Measurements from ENCODE around the gene PLAAT3. TPM values are rescaled to one million over a fixed set of nuclear protein-coding genes. Genes with fewer than 3 reads are reported as not detected.
A peak's percentile ranks its signal among the peaks of the same experiment; 100 is the strongest.

PLAAT3 gene
- total and polyA plus RNA-seq, 2 of the 8 experiments (the other 6 are each of a cell fraction or from before 2014, with no cell fraction given): 109 to 190 TPM

GRCh38 chr11:63532117-63532516 is 82.1 kb downstream of the PLAAT3 start:
- Histone ChIP-seq H3K4me1 (replicated peaks in 1 of 4; ENCODE audit: control insufficient read depth in 3 of 4, insufficient read depth in 4 of 4, low read length in 3 of 4) (peaks cover 16 to 34% (median 31%) of the 10 kb centered on the region in 4 experiments; a peak in 6 of 7 replicates), H2BK12ac (ENCODE audit: low read depth, low read length) (no peak overlapping the region; the same call in 1 of the 2 replicates), H3K27ac (ENCODE audit: low read depth, low read length) (peak overlapping the region; percentile 63; the same call in 1 of the 2 replicates), H3K79me1 (ENCODE audit: low read depth, low read length) (no peaks in the 10 kb centered on the region), H3K27me3 (replicated peaks in 1 of 4; ENCODE audit: control insufficient read depth in 3 of 4, extremely low read depth in 1 of 4, insufficient read depth in 3 of 4, low read length in 3 of 4) (no peaks in the 10 kb centered on the region), H2BK15ac (ENCODE audit: low read length) (no peak overlapping the region), H3K9me3 (ENCODE audit: insufficient read depth in 2 of 2, low read depth in 1 of 2, low read length in 1 of 2) (no peaks in the 10 kb centered on the region; a peak in 1 of 4 replicates), H2BK120ac (replicated peaks; ENCODE audit: low read depth, low read length) (peak overlapping the region; percentile 70), H2BK5ac (ENCODE audit: low read depth, low read length) (peak overlapping the region; percentile 97; the same call in 1 of the 2 replicates), H2AK5ac (ENCODE audit: low read depth, low read length) (no peak overlapping the region), H3K4me3 (ENCODE audit: extremely low read depth in 1 of 4, insufficient read depth in 2 of 4, low read depth in 3 of 4, low read length in 4 of 4) (peak overlapping the region in 1 of 4 experiments; percentile 33; a peak in 1 of 8 replicates), H3K4me2 (ENCODE audit: insufficient read depth in 1 of 2, low read depth in 2 of 2, low read length in 2 of 2) (peak overlapping the region; percentile 37 to 54), H3K9ac (replicated peaks in 1 of 4; ENCODE audit: extremely low read depth in 1 of 4, low read depth in 3 of 4, low read length in 3 of 4) (no peak overlapping the region), H3K23ac (ENCODE audit: insufficient read length) (no peak overlapping the region), H4K5ac (ENCODE audit: insufficient read length, low read depth, low read length) (peak overlapping the region; percentile 74), H4K91ac (replicated peaks; ENCODE audit: insufficient read length, low read length) (peak overlapping the region; percentile 29), H3K79me2 (ENCODE audit: control insufficient read depth in 1 of 2, insufficient read depth in 2 of 2, low read length in 2 of 2) (no peaks in the 10 kb centered on the region), H4K20me1 (replicated peaks in 1 of 2; ENCODE audit: control insufficient read depth in 1 of 2, insufficient read depth in 2 of 2, low read length in 2 of 2) (no peaks in the 10 kb centered on the region), H3K14ac (ENCODE audit: insufficient read length) (no peak overlapping the region), H4K8ac (ENCODE audit: extremely low read depth, insufficient read depth, low read length) (no peak overlapping the region), H2AFZ (ENCODE audit: low read length) (no peak overlapping the region), H3K36me3 (ENCODE audit: control insufficient read depth in 2 of 4, insufficient read depth in 4 of 4, low read length in 3 of 4) (no peaks in the 10 kb centered on the region), H3K18ac (ENCODE audit: extremely low read depth, low read length) (no peak overlapping the region), H2BK20ac (ENCODE audit: low read length) (no peak overlapping the region), H3K23me2 (ENCODE audit: low read depth, low read length) (no peaks in the 10 kb centered on the region; the same call in 1 of the 2 replicates), H3K56ac (replicated peaks; ENCODE audit: insufficient read length, low read depth, low read length) (no peak overlapping the region), H3K4ac (replicated peaks; ENCODE audit: insufficient read length, low read depth, low read length) (no peak overlapping the region)
- ChIA-PET POLR2A (ENCODE audit: partially characterized antibody) (interaction anchor here (0.6 to 1.9 kb wide), 4 partner anchors 22 to 147 kb away, joined by 3 to 5 read pairs (median 4); no protein-coding TSS in a partner anchor), CTCF (ENCODE audit: partially characterized antibody) (interaction anchor here (1.0 to 2.1 kb wide), 5 partner anchors 11 to 53 kb away, joined by 3 to 6 read pairs (median 3); no protein-coding TSS in a partner anchor)
- 39% methylated on average over 2 of the region's 2 CpGs; no CpG with 5 or more reads in 1 of the 2 experiments for WGBS, 2 experiments (ENCODE audit: extremely low coverage in 1 of 2, insufficient coverage in 1 of 2, insufficient read length in 1 of 2, insufficient replicate concordance in 2 of 2, low coverage in 1 of 2, low lambda C conversion rate in 2 of 2, missing lambda C conversion rate in 1 of 2)
- FAIRE-seq (no peak), DNase-seq (ENCODE audit: low read depth in 1 of 2, low spot score in 2 of 2) (no peak)
